IMR-90 (cell line): ENCODE data around the gene NALCN. TPM values are rescaled to one million over a fixed set of nuclear protein-coding genes. Genes with fewer than 3 reads are reported as not detected.

Source experiments
- ATAC-seq: fragments of 200-7000 bp; cut with Tn5 transposase; 2 replicates; pipeline ENCODE4 v1.9.1; 2020; ENCODE audit warnings: low read depth, mild to moderate bottlenecking, moderate library complexity
- BruUV-seq: library from RNA; stranded (reverse); fragments of 400-500 nt; replicated peaks from 2 replicates; lab custom pipeline; 2021; lab: Mats Ljungman, UMichigan
- CTCF ChIA-PET: fragments of 300-600 bp; formaldehyde crosslinking; extraction: SDS; loops from one replicate; lab custom pipeline; 2021; ENCODE audit warnings: antibody characterized with exemption; lab: Yijun Ruan, JAX
- POLR2A ChIA-PET: fragments of 300-600 bp; sonication (Branson Sonifier 250); formaldehyde crosslinking; loops from one replicate; lab custom pipeline; 2022; ENCODE audit warnings: antibody characterized with exemption; ENCODE audit not compliant: unreplicated experiment; lab: Charles Lee
- DNase-seq: peaks from one replicate; pipeline ENCODE4 v3.0.0; 2013
- H2AFZ ChIP-seq: replicated peaks from 2 replicates; pipeline ENCODE3; 2013; ENCODE audit warnings: low read length, mild to moderate bottlenecking; ENCODE audit not compliant: poor library complexity
- H2AK5ac ChIP-seq: 2 replicates; pipeline ENCODE4 v1.6.1; 2013; ENCODE audit warnings: low read depth, low read length, inconsistent platforms
- H2AK9ac ChIP-seq: replicated peaks from 2 replicates; pipeline ENCODE3; 2013; ENCODE audit warnings: mild to moderate bottlenecking, low read depth, low read length, moderate library complexity; ENCODE audit not compliant: poor library complexity
- H2BK120ac ChIP-seq: 2 replicates; pipeline ENCODE4 v1.6.1; 2013; ENCODE audit warnings: low read depth, low read length, inconsistent platforms
- H2BK15ac ChIP-seq: 3 replicates; pipeline ENCODE4 v1.6.1; 2013; ENCODE audit warnings: low read depth, low read length, inconsistent platforms
- H2BK20ac ChIP-seq: 2 replicates; pipeline ENCODE4 v1.6.1; 2013; ENCODE audit warnings: low read depth, mild to moderate bottlenecking, inconsistent platforms, low read length, moderate library complexity
- H2BK5ac ChIP-seq: 2 replicates; pipeline ENCODE4 v1.6.1; 2013; ENCODE audit warnings: mild to moderate bottlenecking, low read depth, low read length, inconsistent platforms; ENCODE audit not compliant: poor library complexity, severe bottlenecking
- H3K14ac ChIP-seq: replicated peaks from 2 replicates; pipeline ENCODE4 v1.6.1; 2013; ENCODE audit warnings: low read depth, low read length, inconsistent platforms
- H3K18ac ChIP-seq: 2 replicates; pipeline ENCODE4 v1.6.1; 2013; ENCODE audit warnings: low read depth, low read length, control low read depth
- H3K23ac ChIP-seq: 2 replicates; pipeline ENCODE4 v1.6.1; 2013; ENCODE audit warnings: low read depth, low read length, inconsistent platforms
- H3K27ac ChIP-seq: 2 replicates; pipeline ENCODE4 v1.5.1; 2013; ENCODE audit warnings: mild to moderate bottlenecking, control low read depth, low read length; ENCODE audit not compliant: insufficient read depth
- H3K27me3 ChIP-seq: 2 replicates; pipeline ENCODE4 v1.6.1; 2013; ENCODE audit warnings: low read length; ENCODE audit not compliant: control insufficient read depth, insufficient read depth
- H3K36me3 ChIP-seq: 2 replicates; pipeline ENCODE4 v1.6.1; 2013; ENCODE audit warnings: low read length, mixed read lengths; ENCODE audit not compliant: control insufficient read depth, insufficient read depth
- H3K4ac ChIP-seq: 2 replicates; pipeline ENCODE4 v1.6.1; 2013; ENCODE audit warnings: low read depth, low read length, inconsistent platforms
- H3K4me1 ChIP-seq: 2 replicates; pipeline ENCODE4 v1.6.1; 2013; ENCODE audit warnings: low read length, mixed read lengths; ENCODE audit not compliant: control insufficient read depth, insufficient read depth
- H3K4me2 ChIP-seq: 2 replicates; pipeline ENCODE4 v1.6.1; 2013; ENCODE audit warnings: low read depth, mild to moderate bottlenecking, control low read depth, low read length, moderate library complexity
- H3K4me3 ChIP-seq: 2 replicates; pipeline ENCODE4 v1.5.1; 2013; ENCODE audit warnings: low read depth, mild to moderate bottlenecking, control low read depth, low read length, moderate library complexity; ENCODE audit not compliant: insufficient read depth
- H3K56ac ChIP-seq: 2 replicates; pipeline ENCODE4 v1.6.1; 2013; ENCODE audit warnings: low read length, inconsistent platforms; ENCODE audit not compliant: insufficient read depth; ENCODE audit errors: extremely low read depth
- H3K79me1 ChIP-seq, 2 experiments: 2 replicates each; pipeline ENCODE4 v1.6.1; 2013; ENCODE audit warnings: low read length in 2 of 2, inconsistent platforms in 1 of 2, low read depth in 1 of 2
- H3K9ac ChIP-seq: 2 replicates; pipeline ENCODE4 v1.6.1; 2013; ENCODE audit warnings: low read depth, low read length, control low read depth
- H3K9me1 ChIP-seq: 2 replicates; pipeline ENCODE4 v1.6.1; 2013; ENCODE audit warnings: low read length, inconsistent platforms; ENCODE audit not compliant: insufficient read depth
- H3K9me3 ChIP-seq: 2 replicates; pipeline ENCODE4 v1.6.1; 2013; ENCODE audit warnings: low read length; ENCODE audit not compliant: control insufficient read depth, insufficient read depth
- H4K20me1 ChIP-seq: 2 replicates; pipeline ENCODE4 v1.6.1; 2013; ENCODE audit warnings: low read length, inconsistent platforms; ENCODE audit not compliant: insufficient read depth
- H4K5ac ChIP-seq: 2 replicates; pipeline ENCODE4 v1.6.1; 2013; ENCODE audit warnings: mild to moderate bottlenecking, low read depth, low read length, control low read depth
- H4K8ac ChIP-seq, 2 experiments: 2 replicates each; pipeline ENCODE4 v1.6.1; 2013; ENCODE audit warnings: low read depth in 2 of 2, low read length in 2 of 2, control low read depth in 1 of 2, inconsistent platforms in 1 of 2
- H4K91ac ChIP-seq: 2 replicates; pipeline ENCODE4 v1.6.1; 2013; ENCODE audit warnings: low read depth, low read length, inconsistent platforms; ENCODE audit not compliant: insufficient read depth
- CEBPB ChIP-seq: IDR thresholded peaks from 2 replicates; pipeline ENCODE4 v1.6.1; 2012; ENCODE audit warnings: low read depth, low read length, improper control_type of control experiment
- CHD1 ChIP-seq: IDR thresholded peaks from 2 replicates; pipeline ENCODE4 v1.6.1; 2012; ENCODE audit warnings: low read depth, low read length, improper control_type of control experiment
- MAFK ChIP-seq: IDR thresholded peaks from 2 replicates; pipeline ENCODE4 v1.6.1; 2012; ENCODE audit warnings: low read depth, low read length, improper control_type of control experiment
- MAZ ChIP-seq: IDR thresholded peaks from 2 replicates; pipeline ENCODE4 v1.6.1; 2012; ENCODE audit warnings: low read depth, mild to moderate bottlenecking, low read length, improper control_type of control experiment, moderate library complexity, borderline replicate concordance
- MXI1 ChIP-seq: IDR thresholded peaks from 2 replicates; pipeline ENCODE4 v1.6.1; 2012; ENCODE audit warnings: low read depth, mild to moderate bottlenecking, low read length, moderate library complexity, borderline replicate concordance
- RAD21 ChIP-seq: IDR thresholded peaks from 2 replicates; pipeline ENCODE4 v1.6.1; 2012; ENCODE audit warnings: low read length, improper control_type of control experiment
- RCOR1 ChIP-seq: IDR thresholded peaks from 2 replicates; pipeline ENCODE4 v1.6.1; 2012; ENCODE audit warnings: mild to moderate bottlenecking, low read length, improper control_type of control experiment; ENCODE audit not compliant: insufficient replicate concordance
- SMC3 ChIP-seq: fragments of 150-350 bp; IDR thresholded peaks from 2 replicates; pipeline ENCODE4 v1.6.1; 2016; ENCODE audit warnings: low read depth, mild to moderate bottlenecking, antibody characterized with exemption, low read length, moderate library complexity
- WGBS, 2 experiments: methylation state at CpG; one replicate each; pipeline versions ENCODE4 v1.1.5 to v1.1.7; 2013; ENCODE audit warnings: missing lambda C conversion rate in 2 of 2; ENCODE audit not compliant: insufficient read length in 1 of 2; ENCODE audit errors: extremely low coverage in 2 of 2; 5-methylcytosine and 5-hydroxymethylcytosine counted together
- dilution Hi-C: fragments of 300-500 bp; cut with HindIII; formaldehyde crosslinking; loops from one replicate; pipeline ENCODE4 v1.14.3; 2018; ENCODE audit warnings: low sequenced_read_pairs; ENCODE audit not compliant: unreplicated experiment
- in situ Hi-C: fragments of 300-500 bp; cut with MboI; formaldehyde crosslinking; loops from 3 replicates; pipeline ENCODE4 v1.14.3; 2019; ENCODE audit warnings: low sequenced_read_pairs, inconsistent platforms, mixed read lengths
- intact Hi-C: fragments of 100-400 bp; cut with micrococcal nuclease; formaldehyde crosslinking; loops from 2 replicates; pipeline ENCODE4 v1.10.0; 2022
- polyA plus RNA-seq, 3 experiments: library from polyadenylated mRNA; depleted of rRNA; stranded (reverse); fragments of >200 nt; gene quantifications; 2 replicates each; pipeline ENCODE4 v1.2.3, GENCODE V29; 2012; ENCODE audit warnings: low replicate concordance in 1 of 3
- total RNA-seq: library from RNA; depleted of rRNA; stranded (reverse); fragments of >200 nt; gene quantifications from 2 replicates; pipeline ENCODE4 v1.2.3, GENCODE V29; 2012

NALCN gene
- total and polyA plus RNA-seq, 2 of the 4 experiments (the other 2 are of a cell fraction): 2.9 to 4.8 TPM

GRCh38 chr13:101382701-101383100 lies 33.6 kb downstream of the NALCN start:
- no peaks in the 10 kb centered on the region for H3K36me3 ChIP-seq
- CTCF ChIA-PET: no interaction called here

More at GRCh38 chr13:101382701-101383100, 33.6 kb downstream of the NALCN start:
- TF ChIP-seq MAFK (no peak), RAD21 (no peak), CEBPB (no peak), RCOR1 (no peak), MXI1 (no peak), SMC3 (no peak), MAZ (no peak), CHD1 (no peak)
- no peak overlapping the region for H4K5ac ChIP-seq
- no peak overlapping the region for H3K4me3 ChIP-seq
- no peak overlapping the region for H2AK9ac ChIP-seq
- dilution Hi-C loops: no loop called here
- H3K27ac ChIP-seq: no peak overlapping the region
- no peak for DNase-seq
- no peak overlapping the region for H2AK5ac ChIP-seq
- no peak overlapping the region for H4K8ac ChIP-seq
- H3K27me3 ChIP-seq: no peaks in the 10 kb centered on the region
- in situ Hi-C loops: no loop called here
- H3K9me1 ChIP-seq: no peaks in the 10 kb centered on the region
- no peak overlapping the region for H3K14ac ChIP-seq
- no peak for ATAC-seq
- H3K4me1 ChIP-seq: 0 out of 2 replicates have a peak, but pooled peaks cover 2% of the 10 kb centered on the region
- no peak overlapping the region for H3K18ac ChIP-seq
- no TSS peak for BruUV-seq
- no peak overlapping the region for H2BK15ac ChIP-seq
- H2BK20ac ChIP-seq: no peak overlapping the region
- H2BK5ac ChIP-seq: no peak overlapping the region
- H4K20me1 ChIP-seq: no peaks in the 10 kb centered on the region
- H3K79me1 ChIP-seq: no peaks in the 10 kb centered on the region; a peak in 1 of 4 replicates
- no peak overlapping the region for H3K4ac ChIP-seq
- no peak overlapping the region for H3K56ac ChIP-seq
- H3K9me3 ChIP-seq: no peaks in the 10 kb centered on the region
- H3K9ac ChIP-seq: no peak overlapping the region
- H2AFZ ChIP-seq: no peak overlapping the region
- no peak overlapping the region for H3K23ac ChIP-seq
- POLR2A ChIA-PET: no interaction called here
- no peak overlapping the region for H3K4me2 ChIP-seq
- no CpG with 5 or more reads among the region's 2 CpGs for WGBS, 2 experiments
- H4K91ac ChIP-seq: no peak overlapping the region; the same call in 1 of the 2 replicates
- intact Hi-C loops: no loop called here
- H2BK120ac ChIP-seq: no peak overlapping the region
